SK-N-MC (cell line): ENCODE data around the gene TCF7L1.

ENCODE experiments used
- EZH2 ChIP-seq: fragments of 200-600 bp; sonication (generic); IDR thresholded peaks from one replicate; pipeline ENCODE4 v1.6.1; 2017; ENCODE audit warnings: antibody characterized with exemption
- FOXP2 ChIP-seq: optimal IDR thresholded peaks from 2 replicates; pipeline ENCODE3; 2011; ENCODE audit warnings: mild to moderate bottlenecking, moderate library complexity; ENCODE audit not compliant: insufficient read depth; ENCODE audit errors: extremely low read length, control extremely low read depth
- POLR2AphosphoS5 ChIP-seq: IDR thresholded peaks from 2 replicates; pipeline ENCODE4 v1.6.1; 2012; ENCODE audit warnings: mild to moderate bottlenecking, low read depth, low read length, borderline replicate concordance

DNA sequence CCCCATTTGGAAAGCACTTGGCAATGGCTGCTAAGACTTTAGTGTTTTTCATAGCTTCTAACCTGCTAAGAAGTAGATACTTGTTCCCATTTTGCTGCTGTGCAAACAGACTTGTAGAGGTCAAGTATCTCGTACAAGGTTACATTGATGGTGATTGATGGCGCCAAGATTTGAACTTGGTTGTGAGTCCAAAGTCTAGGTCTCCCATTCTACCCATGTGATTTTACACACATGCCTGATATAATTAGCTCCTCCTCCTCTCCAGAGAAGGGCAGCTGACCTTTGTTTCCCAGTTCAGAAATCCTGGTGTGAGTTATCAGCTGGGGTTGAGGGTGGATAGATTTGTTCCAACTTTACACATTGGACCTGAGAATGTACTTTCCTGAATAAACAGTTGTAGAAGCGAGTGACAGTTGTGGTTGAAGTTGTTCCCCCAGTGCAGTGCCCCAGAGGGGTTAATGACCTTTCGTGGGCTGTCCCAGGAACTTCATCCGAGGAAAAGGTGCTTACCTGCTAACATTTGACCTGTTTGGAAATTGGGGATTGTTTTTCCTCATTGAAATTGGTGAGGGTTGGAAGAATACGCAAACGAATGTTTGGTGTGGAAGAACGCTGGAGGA is 10.4 kb downstream of the TCF7L1 start:
- no peak for TF ChIP-seq EZH2
- no peak for TF ChIP-seq POLR2AphosphoS5
- TF ChIP-seq FOXP2 = no peak
